ENCODE measurements around the gene GDF10.

GRCh38 chr10:47358457-47358856 lies 58.5 kb downstream of the GDF10 start:
- TF ChIP-seq, protein P1, sequence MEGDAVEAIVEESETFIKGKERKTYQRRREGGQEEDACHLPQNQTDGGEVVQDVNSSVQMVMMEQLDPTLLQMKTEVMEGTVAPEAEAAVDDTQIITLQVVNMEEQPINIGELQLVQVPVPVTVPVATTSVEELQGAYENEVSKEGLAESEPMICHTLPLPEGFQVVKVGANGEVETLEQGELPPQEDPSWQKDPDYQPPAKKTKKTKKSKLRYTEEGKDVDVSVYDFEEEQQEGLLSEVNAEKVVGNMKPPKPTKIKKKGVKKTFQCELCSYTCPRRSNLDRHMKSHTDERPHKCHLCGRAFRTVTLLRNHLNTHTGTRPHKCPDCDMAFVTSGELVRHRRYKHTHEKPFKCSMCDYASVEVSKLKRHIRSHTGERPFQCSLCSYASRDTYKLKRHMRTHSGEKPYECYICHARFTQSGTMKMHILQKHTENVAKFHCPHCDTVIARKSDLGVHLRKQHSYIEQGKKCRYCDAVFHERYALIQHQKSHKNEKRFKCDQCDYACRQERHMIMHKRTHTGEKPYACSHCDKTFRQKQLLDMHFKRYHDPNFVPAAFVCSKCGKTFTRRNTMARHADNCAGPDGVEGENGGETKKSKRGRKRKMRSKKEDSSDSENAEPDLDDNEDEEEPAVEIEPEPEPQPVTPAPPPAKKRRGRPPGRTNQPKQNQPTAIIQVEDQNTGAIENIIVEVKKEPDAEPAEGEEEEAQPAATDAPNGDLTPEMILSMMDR (tag by site-specific recombination; IDR thresholded peaks at IDR 0.05): no peak
- TF ChIP-seq ZNF501 (tag by site-specific recombination; IDR thresholded peaks at IDR 0.05): no peak
- no peak for TF ChIP-seq ZNF335 (tag by site-specific recombination; conservative IDR thresholded peaks at IDR 0.05)
- TF ChIP-seq ZNF776 (tag by site-specific recombination; IDR thresholded peaks at IDR 0.05; ENCODE audit: borderline replicate concordance): no peak
- TF ChIP-seq, protein P2, sequence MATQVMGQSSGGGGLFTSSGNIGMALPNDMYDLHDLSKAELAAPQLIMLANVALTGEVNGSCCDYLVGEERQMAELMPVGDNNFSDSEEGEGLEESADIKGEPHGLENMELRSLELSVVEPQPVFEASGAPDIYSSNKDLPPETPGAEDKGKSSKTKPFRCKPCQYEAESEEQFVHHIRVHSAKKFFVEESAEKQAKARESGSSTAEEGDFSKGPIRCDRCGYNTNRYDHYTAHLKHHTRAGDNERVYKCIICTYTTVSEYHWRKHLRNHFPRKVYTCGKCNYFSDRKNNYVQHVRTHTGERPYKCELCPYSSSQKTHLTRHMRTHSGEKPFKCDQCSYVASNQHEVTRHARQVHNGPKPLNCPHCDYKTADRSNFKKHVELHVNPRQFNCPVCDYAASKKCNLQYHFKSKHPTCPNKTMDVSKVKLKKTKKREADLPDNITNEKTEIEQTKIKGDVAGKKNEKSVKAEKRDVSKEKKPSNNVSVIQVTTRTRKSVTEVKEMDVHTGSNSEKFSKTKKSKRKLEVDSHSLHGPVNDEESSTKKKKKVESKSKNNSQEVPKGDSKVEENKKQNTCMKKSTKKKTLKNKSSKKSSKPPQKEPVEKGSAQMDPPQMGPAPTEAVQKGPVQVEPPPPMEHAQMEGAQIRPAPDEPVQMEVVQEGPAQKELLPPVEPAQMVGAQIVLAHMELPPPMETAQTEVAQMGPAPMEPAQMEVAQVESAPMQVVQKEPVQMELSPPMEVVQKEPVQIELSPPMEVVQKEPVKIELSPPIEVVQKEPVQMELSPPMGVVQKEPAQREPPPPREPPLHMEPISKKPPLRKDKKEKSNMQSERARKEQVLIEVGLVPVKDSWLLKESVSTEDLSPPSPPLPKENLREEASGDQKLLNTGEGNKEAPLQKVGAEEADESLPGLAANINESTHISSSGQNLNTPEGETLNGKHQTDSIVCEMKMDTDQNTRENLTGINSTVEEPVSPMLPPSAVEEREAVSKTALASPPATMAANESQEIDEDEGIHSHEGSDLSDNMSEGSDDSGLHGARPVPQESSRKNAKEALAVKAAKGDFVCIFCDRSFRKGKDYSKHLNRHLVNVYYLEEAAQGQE (tag by site-specific recombination; IDR thresholded peaks at IDR 0.05): no peak
- TF ChIP-seq ZNF560 (tag by site-specific recombination; IDR thresholded peaks at IDR 0.05; ENCODE audit: borderline replicate concordance): no peak
- TF ChIP-seq KLF1 (tag by site-specific recombination; IDR thresholded peaks at IDR 0.05): no peak
- no peak for TF ChIP-seq ZBTB21 (tag by site-specific recombination; IDR thresholded peaks at IDR 0.05)
- TF ChIP-seq, protein P3, sequence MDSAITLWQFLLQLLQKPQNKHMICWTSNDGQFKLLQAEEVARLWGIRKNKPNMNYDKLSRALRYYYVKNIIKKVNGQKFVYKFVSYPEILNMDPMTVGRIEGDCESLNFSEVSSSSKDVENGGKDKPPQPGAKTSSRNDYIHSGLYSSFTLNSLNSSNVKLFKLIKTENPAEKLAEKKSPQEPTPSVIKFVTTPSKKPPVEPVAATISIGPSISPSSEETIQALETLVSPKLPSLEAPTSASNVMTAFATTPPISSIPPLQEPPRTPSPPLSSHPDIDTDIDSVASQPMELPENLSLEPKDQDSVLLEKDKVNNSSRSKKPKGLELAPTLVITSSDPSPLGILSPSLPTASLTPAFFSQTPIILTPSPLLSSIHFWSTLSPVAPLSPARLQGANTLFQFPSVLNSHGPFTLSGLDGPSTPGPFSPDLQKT (IDR thresholded peaks at IDR 0.05; ENCODE audit: borderline replicate concordance, low read depth, low read length): no peak
- no peak for TF ChIP-seq ZNF658 (tag by site-specific recombination; IDR thresholded peaks at IDR 0.05)
- TF ChIP-seq ZNF544 (tag by site-specific recombination; IDR thresholded peaks at IDR 0.05): no peak
- TF ChIP-seq ZNF221 (tag by site-specific recombination; IDR thresholded peaks at IDR 0.05; ENCODE audit: borderline replicate concordance): no peak
- no peak for TF ChIP-seq ZNF404 (tag by site-specific recombination; IDR thresholded peaks at IDR 0.05)
- TF ChIP-seq ZNF169 (tag by site-specific recombination; IDR thresholded peaks at IDR 0.05): no peak
